ENCODE data around the gene ANKAR.
"Not testable (repeated sequence)": the region's sequence is repeated elsewhere in the genome, so short reads cannot be mapped to it uniquely, and the experiment has no call there.

ANKAR gene

DNA sequence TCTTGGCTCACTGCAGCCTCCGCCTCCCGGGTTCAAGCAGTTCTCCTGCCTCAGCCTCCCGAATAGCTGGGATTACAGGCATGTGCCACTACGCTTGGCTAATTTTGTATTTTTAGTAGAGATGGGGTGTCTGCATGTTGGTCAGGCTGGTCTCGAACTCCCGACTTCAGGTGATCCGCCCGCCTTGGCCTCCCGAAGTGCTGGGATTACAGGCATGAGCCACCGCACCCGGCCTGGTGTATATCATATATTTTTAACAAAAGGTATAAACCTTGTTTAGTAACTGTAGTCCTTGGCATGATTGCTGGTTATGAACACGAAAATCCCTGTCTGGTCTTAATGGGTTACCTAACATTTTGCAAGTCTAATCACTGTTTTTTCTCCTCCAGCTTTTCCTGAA lies 11.2 kb upstream of the ANKAR start:
- not testable (repeated sequence) for ATAC-seq

DNA sequence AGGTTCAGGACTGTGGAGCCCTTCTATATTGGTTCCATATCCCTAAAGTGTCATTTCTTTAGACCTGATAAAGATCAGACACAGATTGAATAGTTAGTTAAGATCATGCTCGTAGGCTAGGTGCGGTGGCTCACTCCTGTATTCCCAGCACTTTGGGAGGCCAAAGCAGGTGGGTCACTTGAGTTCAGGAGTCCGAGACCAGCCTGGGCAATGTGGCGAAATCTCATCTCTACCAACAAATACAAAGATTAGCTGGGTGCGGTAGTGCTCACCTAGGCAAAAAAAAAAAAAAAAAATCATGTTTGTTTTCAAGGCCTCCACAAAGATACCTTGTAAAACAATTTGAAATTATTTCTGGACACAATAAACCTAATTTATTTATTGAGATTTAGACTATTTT lies 4.6 kb upstream of the ANKAR start:
- TF ChIP-seq RARB (CRISPR knock-in tag; IDR thresholded peaks at IDR 0.05) (no peak), ZFP3 (CRISPR knock-in tag; IDR thresholded peaks at IDR 0.05) (no peak), CSDC2 (CRISPR knock-in tag; IDR thresholded peaks at IDR 0.05) (no peak), GLIS3 (CRISPR knock-in tag; IDR thresholded peaks at IDR 0.05) (no peak), PPARA (CRISPR knock-in tag; IDR thresholded peaks at IDR 0.05; ENCODE audit: borderline replicate concordance) (no peak), ZNF70 (CRISPR knock-in tag; IDR thresholded peaks at IDR 0.05) (no peak), ISL1 (CRISPR knock-in tag; IDR thresholded peaks at IDR 0.05) (no peak), BACH2 (CRISPR knock-in tag; IDR thresholded peaks at IDR 0.05; ENCODE audit: borderline replicate concordance) (no peak), OSR1 (CRISPR knock-in tag; IDR thresholded peaks at IDR 0.05) (no peak), ESRRG (CRISPR knock-in tag; IDR thresholded peaks at IDR 0.05) (no peak), TOX (CRISPR knock-in tag; IDR thresholded peaks at IDR 0.05; ENCODE audit: borderline replicate concordance) (no peak), TCF4 (CRISPR knock-in tag; IDR thresholded peaks at IDR 0.05; ENCODE audit: borderline replicate concordance) (no peak), SNAI2 (CRISPR knock-in tag; IDR thresholded peaks at IDR 0.05) (no peak), ZNF565 (CRISPR knock-in tag; conservative IDR thresholded peaks at IDR 0.05; ENCODE audit: low read depth) (no peak), ZC3H10 (CRISPR knock-in tag; IDR thresholded peaks at IDR 0.05) (no peak)
- TF ChIP-seq, protein P1, sequence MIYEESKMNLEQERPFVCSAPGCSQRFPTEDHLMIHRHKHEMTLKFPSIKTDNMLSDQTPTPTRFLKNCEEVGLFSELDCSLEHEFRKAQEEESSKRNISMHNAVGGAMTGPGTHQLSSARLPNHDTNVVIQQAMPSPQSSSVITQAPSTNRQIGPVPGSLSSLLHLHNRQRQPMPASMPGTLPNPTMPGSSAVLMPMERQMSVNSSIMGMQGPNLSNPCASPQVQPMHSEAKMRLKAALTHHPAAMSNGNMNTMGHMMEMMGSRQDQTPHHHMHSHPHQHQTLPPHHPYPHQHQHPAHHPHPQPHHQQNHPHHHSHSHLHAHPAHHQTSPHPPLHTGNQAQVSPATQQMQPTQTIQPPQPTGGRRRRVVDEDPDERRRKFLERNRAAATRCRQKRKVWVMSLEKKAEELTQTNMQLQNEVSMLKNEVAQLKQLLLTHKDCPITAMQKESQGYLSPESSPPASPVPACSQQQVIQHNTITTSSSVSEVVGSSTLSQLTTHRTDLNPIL (CRISPR knock-in tag; IDR thresholded peaks at IDR 0.05; ENCODE audit: low read depth): no peak
- TF ChIP-seq, protein P2, sequence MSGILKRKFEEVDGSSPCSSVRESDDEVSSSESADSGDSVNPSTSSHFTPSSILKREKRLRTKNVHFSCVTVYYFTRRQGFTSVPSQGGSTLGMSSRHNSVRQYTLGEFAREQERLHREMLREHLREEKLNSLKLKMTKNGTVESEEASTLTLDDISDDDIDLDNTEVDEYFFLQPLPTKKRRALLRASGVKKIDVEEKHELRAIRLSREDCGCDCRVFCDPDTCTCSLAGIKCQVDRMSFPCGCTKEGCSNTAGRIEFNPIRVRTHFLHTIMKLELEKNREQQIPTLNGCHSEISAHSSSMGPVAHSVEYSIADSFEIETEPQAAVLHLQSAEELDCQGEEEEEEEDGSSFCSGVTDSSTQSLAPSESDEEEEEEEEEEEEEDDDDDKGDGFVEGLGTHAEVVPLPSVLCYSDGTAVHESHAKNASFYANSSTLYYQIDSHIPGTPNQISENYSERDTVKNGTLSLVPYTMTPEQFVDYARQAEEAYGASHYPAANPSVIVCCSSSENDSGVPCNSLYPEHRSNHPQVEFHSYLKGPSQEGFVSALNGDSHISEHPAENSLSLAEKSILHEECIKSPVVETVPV (CRISPR knock-in tag; IDR thresholded peaks at IDR 0.05): no peak
- TF ChIP-seq, protein P3, sequence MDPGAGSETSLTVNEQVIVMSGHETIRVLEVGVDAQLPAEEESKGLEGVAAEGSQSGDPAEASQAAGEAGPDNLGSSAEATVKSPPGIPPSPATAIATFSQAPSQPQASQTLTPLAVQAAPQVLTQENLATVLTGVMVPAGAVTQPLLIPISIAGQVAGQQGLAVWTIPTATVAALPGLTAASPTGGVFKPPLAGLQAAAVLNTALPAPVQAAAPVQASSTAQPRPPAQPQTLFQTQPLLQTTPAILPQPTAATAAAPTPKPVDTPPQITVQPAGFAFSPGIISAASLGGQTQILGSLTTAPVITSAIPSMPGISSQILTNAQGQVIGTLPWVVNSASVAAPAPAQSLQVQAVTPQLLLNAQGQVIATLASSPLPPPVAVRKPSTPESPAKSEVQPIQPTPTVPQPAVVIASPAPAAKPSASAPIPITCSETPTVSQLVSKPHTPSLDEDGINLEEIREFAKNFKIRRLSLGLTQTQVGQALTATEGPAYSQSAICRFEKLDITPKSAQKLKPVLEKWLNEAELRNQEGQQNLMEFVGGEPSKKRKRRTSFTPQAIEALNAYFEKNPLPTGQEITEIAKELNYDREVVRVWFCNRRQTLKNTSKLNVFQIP (CRISPR knock-in tag; IDR thresholded peaks at IDR 0.05; ENCODE audit: borderline replicate concordance, low read depth): no peak
- TF ChIP-seq, protein P4, sequence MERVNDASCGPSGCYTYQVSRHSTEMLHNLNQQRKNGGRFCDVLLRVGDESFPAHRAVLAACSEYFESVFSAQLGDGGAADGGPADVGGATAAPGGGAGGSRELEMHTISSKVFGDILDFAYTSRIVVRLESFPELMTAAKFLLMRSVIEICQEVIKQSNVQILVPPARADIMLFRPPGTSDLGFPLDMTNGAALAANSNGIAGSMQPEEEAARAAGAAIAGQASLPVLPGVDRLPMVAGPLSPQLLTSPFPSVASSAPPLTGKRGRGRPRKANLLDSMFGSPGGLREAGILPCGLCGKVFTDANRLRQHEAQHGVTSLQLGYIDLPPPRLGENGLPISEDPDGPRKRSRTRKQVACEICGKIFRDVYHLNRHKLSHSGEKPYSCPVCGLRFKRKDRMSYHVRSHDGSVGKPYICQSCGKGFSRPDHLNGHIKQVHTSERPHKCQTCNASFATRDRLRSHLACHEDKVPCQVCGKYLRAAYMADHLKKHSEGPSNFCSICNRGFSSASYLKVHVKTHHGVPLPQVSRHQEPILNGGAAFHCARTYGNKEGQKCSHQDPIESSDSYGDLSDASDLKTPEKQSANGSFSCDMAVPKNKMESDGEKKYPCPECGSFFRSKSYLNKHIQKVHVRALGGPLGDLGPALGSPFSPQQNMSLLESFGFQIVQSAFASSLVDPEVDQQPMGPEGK (CRISPR knock-in tag; IDR thresholded peaks at IDR 0.05; ENCODE audit: borderline replicate concordance): no peak
- TF ChIP-seq, protein P5, sequence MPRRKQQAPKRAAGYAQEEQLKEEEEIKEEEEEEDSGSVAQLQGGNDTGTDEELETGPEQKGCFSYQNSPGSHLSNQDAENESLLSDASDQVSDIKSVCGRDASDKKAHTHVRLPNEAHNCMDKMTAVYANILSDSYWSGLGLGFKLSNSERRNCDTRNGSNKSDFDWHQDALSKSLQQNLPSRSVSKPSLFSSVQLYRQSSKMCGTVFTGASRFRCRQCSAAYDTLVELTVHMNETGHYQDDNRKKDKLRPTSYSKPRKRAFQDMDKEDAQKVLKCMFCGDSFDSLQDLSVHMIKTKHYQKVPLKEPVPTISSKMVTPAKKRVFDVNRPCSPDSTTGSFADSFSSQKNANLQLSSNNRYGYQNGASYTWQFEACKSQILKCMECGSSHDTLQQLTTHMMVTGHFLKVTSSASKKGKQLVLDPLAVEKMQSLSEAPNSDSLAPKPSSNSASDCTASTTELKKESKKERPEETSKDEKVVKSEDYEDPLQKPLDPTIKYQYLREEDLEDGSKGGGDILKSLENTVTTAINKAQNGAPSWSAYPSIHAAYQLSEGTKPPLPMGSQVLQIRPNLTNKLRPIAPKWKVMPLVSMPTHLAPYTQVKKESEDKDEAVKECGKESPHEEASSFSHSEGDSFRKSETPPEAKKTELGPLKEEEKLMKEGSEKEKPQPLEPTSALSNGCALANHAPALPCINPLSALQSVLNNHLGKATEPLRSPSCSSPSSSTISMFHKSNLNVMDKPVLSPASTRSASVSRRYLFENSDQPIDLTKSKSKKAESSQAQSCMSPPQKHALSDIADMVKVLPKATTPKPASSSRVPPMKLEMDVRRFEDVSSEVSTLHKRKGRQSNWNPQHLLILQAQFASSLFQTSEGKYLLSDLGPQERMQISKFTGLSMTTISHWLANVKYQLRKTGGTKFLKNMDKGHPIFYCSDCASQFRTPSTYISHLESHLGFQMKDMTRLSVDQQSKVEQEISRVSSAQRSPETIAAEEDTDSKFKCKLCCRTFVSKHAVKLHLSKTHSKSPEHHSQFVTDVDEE (CRISPR knock-in tag; IDR thresholded peaks at IDR 0.05): no peak
- no peak for ATAC-seq

DNA sequence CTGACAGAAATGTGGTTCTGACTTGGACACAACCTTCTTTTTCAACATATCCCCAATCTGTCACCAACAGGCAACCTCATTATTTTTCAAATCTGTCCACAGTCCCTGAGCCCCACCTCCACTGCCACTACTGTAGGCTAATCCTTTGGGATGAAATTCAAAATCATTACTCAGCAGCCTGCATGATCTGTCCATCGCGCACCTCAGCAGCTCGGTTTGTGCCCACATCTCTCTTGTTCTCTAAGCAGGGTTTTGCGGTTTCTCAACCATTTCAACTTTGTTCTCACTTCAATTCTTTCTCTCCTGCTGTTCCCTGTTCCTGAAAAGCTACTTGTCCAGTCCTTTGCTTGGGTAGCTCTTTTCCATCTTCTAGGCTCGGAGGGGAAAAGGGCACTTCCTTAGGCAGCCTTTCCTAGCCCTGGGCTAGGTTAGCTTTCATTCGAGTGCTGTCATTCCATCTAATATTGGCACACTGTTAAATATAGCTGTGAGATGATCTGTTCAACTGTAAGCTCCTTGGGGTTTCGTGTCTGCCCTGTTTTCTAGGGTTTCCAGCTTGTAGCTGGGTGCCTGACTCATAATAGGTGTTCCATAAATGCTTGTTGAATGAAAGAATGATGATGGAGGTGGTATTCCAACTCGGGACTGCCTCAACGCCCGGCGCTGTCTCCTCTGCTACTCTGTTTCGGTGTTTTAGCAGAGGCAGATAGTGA lies 653 bp upstream of the ANKAR start:
- TF ChIP-seq ZNF70 (CRISPR knock-in tag; IDR thresholded peaks at IDR 0.05) (0 out of 2 replicates have a peak, but pooled peaks have one; percentile 6), ZC3H10 (CRISPR knock-in tag; IDR thresholded peaks at IDR 0.05) (no peak), ESRRG (CRISPR knock-in tag; IDR thresholded peaks at IDR 0.05) (no peak)
- ATAC-seq: no peak; the same call in 2 of the 3 replicates

All from SK-N-SH treated with all-trans-retinoic acid at 6 μM for 48 hours (cell line).